Measurements from ENCODE around the gene PPARD.
A peak's percentile ranks its signal among the peaks of the same experiment; 100 is the strongest.
"Not testable (repeated sequence)": the region's sequence is repeated elsewhere in the genome, so short reads cannot be mapped to it uniquely, and the experiment has no call there.

The PPARD gene

GRCh38 chr6:35312807-35313206, 29.6 kb upstream of the PPARD start:
- peak; percentile 76 for DNase-seq

GRCh38 chr6:35317483-35318195, 24.7 kb upstream of the PPARD start:
- DNase-seq: no peak

GRCh38 chr6:35318196-35319171, 23.9 kb upstream of the PPARD start:
- no peak for DNase-seq

GRCh38 chr6:35319346-35320030, 22.9 kb upstream of the PPARD start:
- no peak for DNase-seq

GRCh38 chr6:35320031-35320410, 22.3 kb upstream of the PPARD start:
- DNase-seq: no peak

- DNase-seq: no peak
These were observed 21.3 kb upstream of the PPARD start for GRCh38 chr6:35321091-35321490.

GRCh38 chr6:35327349-35328027, 14.9 kb upstream of the PPARD start:
- peak; percentile 73 for DNase-seq

- no peak for DNase-seq
These were observed 14.1 kb upstream of the PPARD start for GRCh38 chr6:35328108-35328723.

- not testable (repeated sequence) for DNase-seq
These were observed 13.4 kb upstream of the PPARD start for GRCh38 chr6:35328965-35329364.

GRCh38 chr6:35330541-35331119, 11.7 kb upstream of the PPARD start:
- DNase-seq: no peak

- DNase-seq: not testable (repeated sequence)
These were observed 10.1 kb upstream of the PPARD start for GRCh38 chr6:35332074-35332887.

GRCh38 chr6:35341557-35341956, 801 bp upstream of the PPARD start:
- DNase-seq: no peak

- DNase-seq: peak; percentile 85
These were observed 905 bp downstream of the PPARD start for GRCh38 chr6:35343092-35343834.

GRCh38 chr6:35343835-35344550, 1.6 kb downstream of the PPARD start:
- no peak for DNase-seq

- DNase-seq: no peak
These were observed 9.1 kb downstream of the PPARD start for GRCh38 chr6:35351422-35351821.

GRCh38 chr6:35352735-35353134, 10.4 kb downstream of the PPARD start:
- no peak for DNase-seq

- no peak for DNase-seq
These were observed 12.2 kb downstream of the PPARD start for GRCh38 chr6:35354361-35355135.

GRCh38 chr6:35356391-35356790, 14.0 kb downstream of the PPARD start:
- no peak for DNase-seq

GRCh38 chr6:35357677-35358076, 15.3 kb downstream of the PPARD start:
- DNase-seq: no peak
